ENCODE results near the gene SLC1A7. TPM values are rescaled to one million over a fixed set of nuclear protein-coding genes. Genes with fewer than 3 reads are reported as not detected.

SLC1A7 gene
- total and polyA plus RNA-seq, 2 of the 13 experiments (the other 11 are each of a cell fraction or from before 2014, with no cell fraction given) = 0.04 to 2.0 TPM

- TF ChIP-seq MYC (CRISPR knock-in tag; IDR thresholded peaks at IDR 0.05; ENCODE audit: borderline replicate concordance) = peak; percentile 87
- TF ChIP-seq CENPX (CRISPR knock-in tag; IDR thresholded peaks at IDR 0.05) = no peak
- peak; percentile 57; the same call in 1 of the 2 replicates for TF ChIP-seq ZSCAN25 (CRISPR knock-in tag; IDR thresholded peaks at IDR 0.05)
- no peak for TF ChIP-seq REL (CRISPR knock-in tag; conservative IDR thresholded peaks at IDR 0.05)
- TF ChIP-seq EZH2 (conservative IDR thresholded peaks at IDR 0.05; ENCODE audit: low read depth, low read length) = no peak
- no peak for TF ChIP-seq DNMT3B (CRISPR knock-in tag; conservative IDR thresholded peaks at IDR 0.05)
- TF ChIP-seq HNRNPH1 (optimal IDR thresholded peaks at IDR 0.05; ENCODE audit: low read depth, low read length) = no peak
- TF ChIP-seq ONECUT2 (CRISPR knock-in tag; IDR thresholded peaks at IDR 0.05) = peak; percentile 36; the same call in 1 of the 2 replicates
- no peak for TF ChIP-seq SP1 (IDR thresholded peaks at IDR 0.05)
- TF ChIP-seq SP1 (CRISPR knock-in tag; IDR thresholded peaks at IDR 0.05) = peak; percentile 24; the same call in 1 of the 2 replicates
- TF ChIP-seq HOXA3 (CRISPR knock-in tag; IDR thresholded peaks at IDR 0.05) = peak; percentile 76
- TF ChIP-seq SKI (IDR thresholded peaks at IDR 0.05; ENCODE audit: partially characterized antibody) = peak; percentile 97
- no peak for TF ChIP-seq GABPA (IDR thresholded peaks at IDR 0.05; ENCODE audit: low read depth, low read length)
- TF ChIP-seq GABPA (CRISPR knock-in tag; IDR thresholded peaks at IDR 0.05; ENCODE audit: low read depth) = peak; percentile 28; the same call in 1 of the 2 replicates
- peak; percentile 59; the same call in 1 of the 2 replicates for TF ChIP-seq BRCA1 (CRISPR knock-in tag; IDR thresholded peaks at IDR 0.05)
- peak; percentile 70; the same call in 1 of the 2 replicates for TF ChIP-seq ZNF124 (CRISPR knock-in tag; IDR thresholded peaks at IDR 0.05)
- 0 out of 2 replicates have a peak, but pooled peaks have one; percentile 60 for TF ChIP-seq KLF6 (CRISPR knock-in tag; IDR thresholded peaks at IDR 0.05)
- TF ChIP-seq FOSL2 (CRISPR knock-in tag; IDR thresholded peaks at IDR 0.05) = peak; percentile 78
- TF ChIP-seq MAFF (IDR thresholded peaks at IDR 0.05; ENCODE audit: low read depth, low read length) = no peak
- peak; percentile 45 for TF ChIP-seq JUN (CRISPR knock-in tag; IDR thresholded peaks at IDR 0.05)
- TF ChIP-seq U2AF2 (IDR thresholded peaks at IDR 0.05; ENCODE audit: low read depth, low read length) = no peak
- TF ChIP-seq ZNF136 (CRISPR knock-in tag; IDR thresholded peaks at IDR 0.05; ENCODE audit: low read depth) = no peak
- TF ChIP-seq HBP1 (CRISPR knock-in tag; IDR thresholded peaks at IDR 0.05; ENCODE audit: low read depth) = peak; percentile 51; the same call in 1 of the 2 replicates
- no peak for TF ChIP-seq SP4 (CRISPR knock-in tag; IDR thresholded peaks at IDR 0.05)
- no peak for TF ChIP-seq ZNF562 (CRISPR knock-in tag; IDR thresholded peaks at IDR 0.05; ENCODE audit: borderline replicate concordance)
- peak; percentile 48; the same call in 1 of the 2 replicates for TF ChIP-seq ZBTB10 (CRISPR knock-in tag; IDR thresholded peaks at IDR 0.05; ENCODE audit: borderline replicate concordance)
- no peak for TF ChIP-seq ATM (IDR thresholded peaks at IDR 0.05; ENCODE audit: borderline replicate concordance)
These were observed 40.9 kb upstream of the SLC1A7 start (continued) for GRCh38 chr1:53183095-53183990.

All from HepG2 (cell line).